ENCODE data around the gene PRSS27. TPM values are rescaled to one million over a fixed set of nuclear protein-coding genes. Genes with fewer than 3 reads are reported as not detected.

Gene PRSS27
- total RNA-seq, 4 donors from 2014 or later, result 0.49 to 0.55 TPM; not detected in 2

- in situ Hi-C loops (cut with MboI; ENCODE audit: low sequenced_read_pairs in 4 of 4), result no loop called here
- ATAC-seq, result no peak
- peaks cover 0 to 52% of the 10 kb centered on the region in 2 donors for H3K36me3 ChIP-seq
Measured at GRCh38 chr16:2702438-2702825, 17.6 kb downstream of the PRSS27 start.

GRCh38 chr16:2701713-2702437 lies 18.1 kb downstream of the PRSS27 start:
- peaks cover 29% of the 10 kb centered on the region in 2 donors for H3K4me1 ChIP-seq
- peaks cover 0 to 52% of the 10 kb centered on the region in 2 donors for H3K36me3 ChIP-seq
- TF ChIP-seq POLR2A (IDR thresholded peaks at IDR 0.05) (no peak), CTCF (IDR thresholded peaks at IDR 0.05 in 4 of 5, conservative IDR thresholded peaks at IDR 0.05 in 1 of 5) (no peak)
- DNase-seq (no peak), ATAC-seq (no peak)
- in situ Hi-C loops (cut with MboI; ENCODE audit: low sequenced_read_pairs in 4 of 4) (no loop called here), intact Hi-C loops (cut with DNase I; ENCODE audit: low total_unique reads) (loop anchor here (2.0 kb wide), 1 partner anchor 17 kb away; no protein-coding TSS in a partner anchor)
- no peaks in the 10 kb centered on the region for H3K27me3 ChIP-seq
- H3K27ac ChIP-seq, result peak overlapping the region in 1 of 4 donors; percentile 86
- H3K9me3 ChIP-seq, result no peaks in the 10 kb centered on the region
- H3K4me3 ChIP-seq, result no peak overlapping the region

More at GRCh38 chr16:2702438-2702825, 17.6 kb downstream of the PRSS27 start:
- H3K4me3 ChIP-seq, result no peak overlapping the region
- H3K27me3 ChIP-seq, result no peaks in the 10 kb centered on the region
- DNase-seq, result no peak
- H3K27ac ChIP-seq, result peak overlapping the region in 3 of 4 donors; percentile 76 to 86 (median 80)
- TF ChIP-seq CTCF (IDR thresholded peaks at IDR 0.05 in 4 of 5, conservative IDR thresholded peaks at IDR 0.05 in 1 of 5), result no peak
- no peak for TF ChIP-seq POLR2A (IDR thresholded peaks at IDR 0.05)
- H3K9me3 ChIP-seq, result no peaks in the 10 kb centered on the region
- intact Hi-C loops (cut with DNase I; ENCODE audit: low total_unique reads), result loop anchor here (2.0 kb wide), 1 partner anchor 16 kb away; no protein-coding TSS in a partner anchor
- H3K4me1 ChIP-seq, result peaks cover 29% of the 10 kb centered on the region in 2 donors

- DNase-seq, result no peak
- Histone ChIP-seq H3K4me3 (no peak overlapping the region), H3K27ac (no peak overlapping the region), H3K27me3 (no peaks in the 10 kb centered on the region), H3K9me3 (no peaks in the 10 kb centered on the region), H3K4me1 (peaks cover 29% of the 10 kb centered on the region in 2 donors), H3K36me3 (peaks cover 0 to 53% of the 10 kb centered on the region in 2 donors)
- intact Hi-C loops (cut with DNase I; ENCODE audit: low total_unique reads), result no loop called here
- in situ Hi-C loops (cut with MboI; ENCODE audit: low sequenced_read_pairs in 4 of 4), result no loop called here
- TF ChIP-seq POLR2A (IDR thresholded peaks at IDR 0.05) (no peak), CTCF (IDR thresholded peaks at IDR 0.05 in 4 of 5, conservative IDR thresholded peaks at IDR 0.05 in 1 of 5) (no peak)
- ATAC-seq, result no peak
Measured at GRCh38 chr16:2701272-2701671, 18.8 kb downstream of the PRSS27 start.

GRCh38 chr16:2700786-2701185 lies 19.2 kb downstream of the PRSS27 start:
- peaks cover 0 to 53% of the 10 kb centered on the region in 2 donors for H3K36me3 ChIP-seq
- H3K9me3 ChIP-seq, result no peaks in the 10 kb centered on the region
- in situ Hi-C loops (cut with MboI; ENCODE audit: low sequenced_read_pairs in 4 of 4), result no loop called here
- TF ChIP-seq CTCF (IDR thresholded peaks at IDR 0.05 in 4 of 5, conservative IDR thresholded peaks at IDR 0.05 in 1 of 5) (no peak), POLR2A (IDR thresholded peaks at IDR 0.05) (no peak)
- no peak for ATAC-seq
- intact Hi-C loops (cut with DNase I; ENCODE audit: low total_unique reads), result no loop called here
- H3K27ac ChIP-seq, result no peak overlapping the region
- H3K27me3 ChIP-seq, result no peaks in the 10 kb centered on the region
- DNase-seq, result no peak
- no peak overlapping the region for H3K4me3 ChIP-seq
- H3K4me1 ChIP-seq, result peaks cover 29% of the 10 kb centered on the region in 2 donors
